GM19023 (cell line): Measurements from ENCODE around the gene RREB1.
"Not testable (repeated sequence)": the region's sequence is repeated elsewhere in the genome, so short reads cannot be mapped to it uniquely, and the experiment has no call there.

Source experiments
- ATAC-seq: cut with Tn5 transposase; IDR thresholded peaks from one replicate; pipeline ENCODE4 v1.9.1; 2021; ENCODE audit warnings: mild to moderate bottlenecking, moderate library complexity; ENCODE audit not compliant: unreplicated experiment

Gene RREB1

DNA sequence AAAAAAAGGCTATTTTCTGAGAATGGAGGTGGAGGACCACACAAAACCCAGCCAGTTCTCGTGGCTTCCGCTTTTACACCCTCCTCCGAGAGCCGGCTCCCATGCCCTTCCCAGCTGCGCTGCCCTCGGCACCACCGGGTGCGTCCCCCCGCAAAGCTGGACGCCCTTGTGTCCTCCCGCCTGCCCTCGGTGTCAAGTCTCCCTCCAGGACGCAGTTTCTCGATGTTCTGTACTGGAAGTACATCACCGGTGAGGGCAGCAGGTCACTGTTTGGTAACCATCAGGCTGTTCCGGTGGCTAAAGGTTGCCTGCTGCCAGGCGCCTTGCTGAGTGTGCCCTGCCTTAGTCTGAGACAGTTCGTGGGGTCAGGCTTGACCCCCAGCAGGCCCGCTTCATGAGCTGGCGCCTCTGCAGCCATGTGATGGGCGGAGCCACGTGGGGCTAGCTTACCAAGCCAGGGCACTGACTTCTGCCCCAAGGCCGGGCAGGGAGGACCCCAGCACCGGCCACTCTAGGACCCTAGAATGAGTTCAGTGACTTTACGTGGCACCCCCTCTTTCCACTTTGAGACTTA, 34.6 kb downstream of the RREB1 start:
- no peak for ATAC-seq

GRCh38 chr6:7142918-7143475, 35.2 kb downstream of the RREB1 start:
- no peak for ATAC-seq

DNA sequence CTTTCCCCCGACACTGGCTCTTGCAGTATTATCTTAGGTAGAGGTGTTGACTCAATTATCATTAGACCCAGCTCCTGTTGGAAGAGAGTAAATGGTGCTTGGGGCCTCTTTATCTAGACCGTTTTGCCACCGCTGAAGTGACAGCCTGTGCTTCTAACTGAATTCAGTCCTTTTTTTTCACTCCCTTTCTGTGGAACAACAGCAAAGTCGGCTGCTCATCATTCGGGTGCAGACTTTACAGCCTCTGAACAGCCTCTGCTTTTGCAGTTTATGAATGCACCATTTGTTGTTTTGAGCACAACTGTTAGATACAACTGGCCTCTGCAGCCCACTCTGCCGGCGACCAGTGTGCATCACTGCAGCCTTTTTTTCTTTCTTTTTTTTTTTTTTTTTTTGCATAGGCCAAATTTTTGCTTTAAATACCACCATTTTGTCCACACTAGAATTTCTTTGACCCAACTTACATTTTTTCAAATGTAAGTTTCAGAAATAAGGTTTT, 35.8 kb downstream of the RREB1 start:
- ATAC-seq, result no peak

DNA sequence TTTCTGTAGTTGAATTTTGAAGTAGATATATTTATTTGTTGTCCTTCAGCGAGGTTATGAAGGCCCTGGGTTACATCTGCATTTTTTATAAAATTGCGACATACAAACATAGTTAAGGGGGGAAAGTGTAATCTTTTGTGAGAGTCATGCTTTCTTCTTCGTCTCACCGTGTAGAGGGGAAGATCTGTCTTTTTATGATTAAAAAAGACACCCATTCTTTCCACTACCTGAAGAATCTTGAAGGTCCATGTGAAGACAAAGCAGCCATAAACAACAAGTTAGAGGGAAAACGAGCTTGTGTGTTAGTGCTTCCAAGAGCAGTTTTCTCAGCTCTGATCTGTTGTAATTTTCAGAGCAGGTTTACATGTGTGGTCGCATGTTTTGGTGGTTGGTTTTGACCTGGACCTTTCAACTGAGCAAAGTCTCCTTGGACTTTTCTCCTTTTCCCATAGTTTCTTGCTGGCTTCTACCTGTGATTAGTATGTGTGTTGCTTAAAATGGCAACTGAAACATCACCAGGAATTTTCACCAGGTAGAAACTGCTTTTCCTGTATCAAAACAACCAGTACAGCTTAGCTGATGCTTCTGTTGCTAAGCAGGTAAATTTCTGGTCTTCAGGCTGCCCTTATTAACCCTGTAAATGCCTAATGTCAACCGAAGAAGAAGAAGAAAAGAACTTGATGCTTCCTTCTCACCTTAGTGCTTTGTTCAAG, 37.3 kb downstream of the RREB1 start:
- ATAC-seq, result no peak

DNA sequence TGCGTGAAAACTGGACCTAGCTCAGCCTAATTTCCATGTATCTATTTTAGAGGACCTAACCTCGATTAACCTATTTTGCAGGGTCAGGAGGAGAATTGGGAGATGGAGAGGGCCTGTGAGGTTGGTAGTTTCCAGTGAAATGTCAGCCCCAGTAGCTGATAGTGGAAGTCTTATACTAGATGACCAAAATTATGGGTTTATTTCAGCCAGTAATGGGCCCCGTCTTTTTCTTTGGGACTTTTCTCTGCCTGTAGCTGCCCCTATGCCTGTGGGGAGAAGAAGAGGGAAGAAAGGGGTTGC, 37.8 kb downstream of the RREB1 start:
- no peak for ATAC-seq

DNA sequence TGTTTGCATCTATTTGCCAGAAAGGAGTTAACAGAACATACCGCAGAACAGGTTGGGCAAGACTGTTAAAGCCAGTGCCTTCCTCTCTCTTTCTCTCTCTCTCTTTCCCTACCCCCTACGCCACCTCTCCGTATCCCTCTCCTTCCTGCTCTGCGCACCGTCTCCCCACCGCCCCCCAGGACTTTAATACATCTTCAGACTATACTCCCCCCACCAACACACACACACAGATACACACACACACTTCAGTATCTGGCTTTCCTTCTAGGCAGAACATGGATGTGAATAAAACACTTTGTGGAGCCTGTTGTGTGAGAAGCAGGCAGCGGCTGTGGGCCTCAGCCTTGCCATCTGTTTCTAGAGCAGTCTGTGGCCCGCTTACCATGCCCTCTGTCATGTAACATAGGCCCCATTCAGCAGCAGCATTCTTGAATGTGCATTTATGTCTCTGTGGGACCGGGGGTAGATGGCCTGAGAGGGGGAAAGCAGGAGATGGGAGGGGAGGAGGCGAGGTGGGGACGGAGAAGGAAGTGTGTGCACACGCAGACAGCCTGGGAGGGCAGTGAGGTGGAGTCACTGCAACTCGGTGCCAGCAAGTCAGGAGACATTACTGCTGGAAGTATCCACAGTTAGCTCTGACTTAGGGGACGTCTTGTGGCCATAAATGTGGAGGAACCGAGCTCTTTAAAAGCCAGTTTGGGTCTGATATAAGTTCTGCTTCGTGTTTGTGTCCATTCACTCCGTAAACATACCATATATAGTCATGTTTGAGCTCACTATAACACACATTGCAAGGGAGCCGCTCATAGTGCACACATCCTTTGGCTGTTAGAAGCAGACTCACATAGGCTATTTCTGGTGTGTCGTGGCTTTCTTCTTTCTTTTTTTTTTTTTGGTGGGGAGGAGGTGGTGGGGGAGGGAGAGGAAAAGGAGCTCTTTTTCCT, 38.4 kb downstream of the RREB1 start:
- ATAC-seq, result peak; percentile 60

- ATAC-seq, result no peak
Observed at GRCh38 chr6:7147051-7147671, 39.4 kb downstream of the RREB1 start.

GRCh38 chr6:7148100-7148822, 40.5 kb downstream of the RREB1 start:
- ATAC-seq, result no peak

GRCh38 chr6:7150381-7151064, 42.8 kb downstream of the RREB1 start:
- ATAC-seq, result no peak

DNA sequence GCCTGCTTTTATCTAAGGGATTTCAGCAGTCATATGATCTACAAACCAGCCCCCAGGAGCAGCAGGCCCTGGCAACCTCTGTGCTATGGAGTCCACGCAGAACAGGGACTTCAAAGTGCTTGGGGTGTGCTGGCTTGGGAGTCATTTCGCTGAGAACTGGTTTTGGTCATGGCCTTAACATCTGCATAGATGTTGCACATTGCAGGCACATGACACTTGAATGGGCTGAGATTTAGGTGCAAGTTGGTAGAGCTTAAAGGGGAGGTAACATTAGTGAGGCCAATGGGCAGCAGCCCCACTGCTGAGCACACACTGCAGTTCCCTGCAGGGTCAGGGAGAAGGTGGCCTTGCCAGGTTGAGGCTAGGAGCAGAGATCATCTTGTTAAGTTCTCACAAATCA, 43.6 kb downstream of the RREB1 start:
- ATAC-seq, result no peak

- ATAC-seq, result no peak
Observed at GRCh38 chr6:7152462-7152861, 44.7 kb downstream of the RREB1 start.

- no peak for ATAC-seq
Observed at GRCh38 chr6:7153789-7154188, 46.0 kb downstream of the RREB1 start.

DNA sequence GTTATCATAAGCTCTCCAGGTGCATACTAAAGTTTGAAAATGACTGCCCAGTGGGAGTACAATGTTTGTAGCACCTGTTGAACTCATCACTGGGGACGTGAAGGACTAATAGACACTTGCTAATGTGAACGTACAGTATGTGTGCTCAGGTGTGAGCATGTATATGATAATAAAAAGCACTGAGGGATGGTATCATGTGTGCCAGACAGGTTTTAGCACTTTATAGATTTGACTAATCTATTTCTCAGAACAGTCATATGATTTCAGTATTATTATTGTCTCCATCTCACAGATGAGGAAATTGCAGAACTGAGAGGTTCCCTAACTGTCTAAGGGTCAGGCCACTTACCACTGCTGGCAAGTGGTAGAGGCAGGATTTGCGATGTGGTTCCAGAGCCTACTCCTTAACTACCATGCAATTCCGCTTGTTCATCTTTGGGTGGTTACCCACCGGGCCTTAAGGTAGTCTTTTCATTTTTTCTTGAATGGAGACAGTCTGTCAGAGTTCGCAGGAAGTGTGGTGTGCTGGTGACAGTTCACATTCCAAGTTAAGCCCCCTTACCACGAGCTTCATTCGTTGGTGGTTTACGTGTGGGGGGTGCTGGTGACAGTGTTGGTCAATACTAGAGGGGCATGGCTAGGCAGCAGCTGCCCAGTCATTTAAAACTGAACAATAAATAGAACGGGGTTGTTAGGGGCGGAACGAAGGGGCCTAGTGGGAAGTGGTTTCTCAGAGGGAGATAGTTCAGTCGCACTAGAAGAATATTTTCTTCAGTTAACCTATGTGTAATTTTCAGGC, 46.8 kb downstream of the RREB1 start:
- ATAC-seq, result peak; percentile 72

DNA sequence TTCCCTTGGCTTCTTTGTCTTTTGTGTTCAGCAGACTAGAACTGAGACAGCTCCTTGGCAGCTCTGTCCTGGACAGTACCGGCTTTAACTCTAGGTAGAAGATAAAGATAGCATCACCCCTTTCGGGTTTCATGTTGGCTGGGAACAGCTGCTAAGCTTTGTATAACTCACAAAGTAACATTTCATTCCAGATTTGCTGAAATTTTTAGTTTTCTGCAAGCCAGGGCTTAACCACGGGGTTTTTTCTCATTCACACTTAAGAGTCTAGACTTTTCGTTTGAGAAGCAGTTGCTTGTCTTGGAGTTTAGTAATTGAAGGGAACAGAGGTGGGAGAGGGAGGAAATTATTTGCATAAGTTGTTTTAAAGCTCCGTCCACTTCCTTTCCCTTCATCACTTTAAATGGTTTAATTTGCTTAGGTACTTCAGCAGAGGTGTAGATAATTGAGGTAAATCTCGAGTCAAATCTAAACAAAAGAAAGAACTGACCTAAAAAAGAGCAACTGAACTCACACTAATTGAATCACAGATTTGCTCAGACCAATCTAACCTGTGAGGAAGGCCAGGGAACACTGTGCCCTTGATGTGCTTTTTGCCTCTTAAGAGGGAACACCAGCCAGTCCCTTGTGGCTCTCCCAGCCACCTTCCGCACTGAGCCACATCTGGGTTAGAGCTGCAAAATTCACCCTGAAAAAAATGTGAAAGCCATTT, 48.3 kb downstream of the RREB1 start:
- peak; percentile 40 for ATAC-seq

- no peak for ATAC-seq
Observed at GRCh38 chr6:7156643-7157278, 49.0 kb downstream of the RREB1 start.

GRCh38 chr6:7157307-7157706, 49.5 kb downstream of the RREB1 start:
- ATAC-seq, result not testable (repeated sequence)

- ATAC-seq, result no peak
Observed at GRCh38 chr6:7157752-7158616, 50.2 kb downstream of the RREB1 start.
